WTC11 (cell line): Measurements from ENCODE around the gene LRP3. TPM values are rescaled to one million over a fixed set of nuclear protein-coding genes. Genes with fewer than 3 reads are reported as not detected.

Experiments used
- ATAC-seq: fragments of 200-7000 bp; cut with Tn5 transposase; 2 replicates; pipeline ENCODE4 v1.10.0; 2021; ENCODE audit warnings: mild to moderate bottlenecking, moderate library complexity
- CTCF ChIA-PET: fragments of 300-600 bp; sonication (Branson Sonifier 250); formaldehyde crosslinking; loops from one replicate; lab custom pipeline; 2021; ENCODE audit warnings: antibody characterized with exemption; lab: Charles Lee
- POLR2A ChIA-PET: fragments of 350-600 bp; sonication (Branson Sonifier 250); formaldehyde crosslinking; loops from one replicate; lab custom pipeline; 2021; ENCODE audit warnings: antibody characterized with exemption; lab: Charles Lee
- DNase-seq: peaks from one replicate; pipeline ENCODE4 v3.0.0; 2021; ENCODE audit warnings: low spot score
- H3K27ac Mint-ChIP-seq: 2 replicates; pipeline ENCODE4 v1.8.0; 2021; ENCODE audit warnings: mixed read lengths
- H3K27me3 Mint-ChIP-seq: 2 replicates; pipeline ENCODE4 v1.8.0; 2021; ENCODE audit warnings: low read depth, mild to moderate bottlenecking, moderate library complexity, mixed read lengths
- H3K36me3 Mint-ChIP-seq: 2 replicates; pipeline ENCODE4 v1.8.0; 2021; ENCODE audit warnings: mixed read lengths
- H3K4me1 Mint-ChIP-seq: 2 replicates; pipeline ENCODE4 v1.8.0; 2022; ENCODE audit warnings: mixed read lengths
- H3K4me3 Mint-ChIP-seq: 2 replicates; pipeline ENCODE4 v1.8.0; 2021; ENCODE audit warnings: mild to moderate bottlenecking, moderate library complexity, mixed read lengths
- H3K9me3 Mint-ChIP-seq: 2 replicates; pipeline ENCODE4 v1.8.0; 2021; ENCODE audit warnings: mixed read lengths
- CREM ChIP-seq: sonication (generic); formaldehyde crosslinking; IDR thresholded peaks from 2 replicates; pipeline ENCODE4 v1.8.1; 2022; ENCODE audit warnings: mild to moderate bottlenecking, missing genetic modification reagents, moderate library complexity
- ELF4 ChIP-seq: sonication (generic); formaldehyde crosslinking; IDR thresholded peaks from 2 replicates; pipeline ENCODE4 v1.8.1; 2022; ENCODE audit warnings: low read depth, mild to moderate bottlenecking, moderate library complexity, missing genetic modification reagents
- ESRRA ChIP-seq: sonication (generic); formaldehyde crosslinking; IDR thresholded peaks from 2 replicates; pipeline ENCODE4 v1.8.1; 2022; ENCODE audit warnings: mild to moderate bottlenecking, missing genetic modification reagents, borderline replicate concordance
- ETV6 ChIP-seq: sonication (generic); formaldehyde crosslinking; IDR thresholded peaks from 2 replicates; pipeline ENCODE4 v1.8.1; 2022; ENCODE audit warnings: mild to moderate bottlenecking, missing genetic modification reagents
- FOXJ3 ChIP-seq: sonication (generic); formaldehyde crosslinking; IDR thresholded peaks from 2 replicates; pipeline ENCODE4 v1.9.0; 2021; ENCODE audit warnings: missing genetic modification reagents, mild to moderate bottlenecking, borderline replicate concordance
- GABPB1 ChIP-seq: sonication (generic); formaldehyde crosslinking; IDR thresholded peaks from 2 replicates; pipeline ENCODE4 v1.8.1; 2023; ENCODE audit warnings: mild to moderate bottlenecking, missing genetic modification reagents
- NFE2L1 ChIP-seq: sonication (generic); formaldehyde crosslinking; IDR thresholded peaks from 2 replicates; pipeline ENCODE4 v1.8.1; 2023; ENCODE audit warnings: missing genetic modification reagents
- NR2C2 ChIP-seq: sonication (generic); formaldehyde crosslinking; IDR thresholded peaks from 2 replicates; pipeline ENCODE4 v1.8.0; 2022; ENCODE audit warnings: mild to moderate bottlenecking, missing genetic modification reagents
- RORB ChIP-seq: fragments of 250-450 bp; sonication (Bioruptor Pico); IDR thresholded peaks from 2 replicates; pipeline ENCODE4 v1.9.0; 2021; ENCODE audit warnings: mild to moderate bottlenecking
- ZNF121 ChIP-seq: sonication (generic); formaldehyde crosslinking; IDR thresholded peaks from 2 replicates; pipeline ENCODE4 v1.8.0; 2023; ENCODE audit warnings: missing genetic modification reagents
- ZNF138 ChIP-seq: sonication (generic); formaldehyde crosslinking; conservative IDR thresholded peaks from 2 replicates; pipeline ENCODE4 v1.8.1; 2022; ENCODE audit warnings: mild to moderate bottlenecking, moderate library complexity, missing genetic modification reagents
- ZSCAN18 ChIP-seq: fragments of 250-450 bp; sonication (Bioruptor Pico); IDR thresholded peaks from 2 replicates; pipeline ENCODE4 v2.1.2; 2022; ENCODE audit warnings: mild to moderate bottlenecking, moderate library complexity
- total RNA-seq: library from RNA; stranded (reverse); gene quantifications from 3 replicates; pipeline ENCODE4 v1.2.3, GENCODE V29; 2021
- TF ChIP-seq, protein P1 (sequence below): fragments of 200-600 bp; IDR thresholded peaks from 2 replicates; pipeline ENCODE4 v1.8.0; 2022; ENCODE audit warnings: antibody characterized with exemption
- TF ChIP-seq, protein P2 (sequence below): fragments of 250-450 bp; sonication (Bioruptor Pico); IDR thresholded peaks from 2 replicates; pipeline ENCODE4 v1.9.0; 2021; ENCODE audit warnings: mild to moderate bottlenecking
- TF ChIP-seq, protein P3 (sequence below): sonication (generic); formaldehyde crosslinking; IDR thresholded peaks from 2 replicates; pipeline ENCODE4 v1.8.0; 2022; ENCODE audit warnings: missing genetic modification reagents
- TF ChIP-seq, protein P4 (sequence below): sonication (generic); formaldehyde crosslinking; IDR thresholded peaks from 2 replicates; pipeline ENCODE4 v1.8.1; 2022; ENCODE audit warnings: low read depth, missing genetic modification reagents, borderline replicate concordance
- TF ChIP-seq, protein P5 (sequence below): fragments of 250-450 bp; sonication (Bioruptor Pico); IDR thresholded peaks from 2 replicates; pipeline ENCODE4 v1.8.0; 2021; ENCODE audit warnings: mild to moderate bottlenecking

LRP3 gene
- total RNA-seq, 1 experiment from 2014 or later = 47.0 TPM

GRCh38 chr19:33235269-33235995 lies 41.3 kb downstream of the LRP3 start:
- POLR2A ChIA-PET = interaction anchor here (0.9 kb wide), 1 partner anchor 9 kb away, joined by 3 read pairs; no protein-coding TSS in a partner anchor
- Mint-ChIP-seq H3K27me3 (peaks cover 3% of the 10 kb centered on the region), H3K4me1 (peaks cover 2% of the 10 kb centered on the region; the same call in 1 of the 2 replicates)
- TF ChIP-seq ZNF121 (CRISPR knock-in tag) (peak; percentile 98), CREM (CRISPR knock-in tag) (no peak), ETV6 (CRISPR knock-in tag) (0 out of 2 replicates have a peak, but pooled peaks have one; percentile 25)
- TF ChIP-seq, protein P1, sequence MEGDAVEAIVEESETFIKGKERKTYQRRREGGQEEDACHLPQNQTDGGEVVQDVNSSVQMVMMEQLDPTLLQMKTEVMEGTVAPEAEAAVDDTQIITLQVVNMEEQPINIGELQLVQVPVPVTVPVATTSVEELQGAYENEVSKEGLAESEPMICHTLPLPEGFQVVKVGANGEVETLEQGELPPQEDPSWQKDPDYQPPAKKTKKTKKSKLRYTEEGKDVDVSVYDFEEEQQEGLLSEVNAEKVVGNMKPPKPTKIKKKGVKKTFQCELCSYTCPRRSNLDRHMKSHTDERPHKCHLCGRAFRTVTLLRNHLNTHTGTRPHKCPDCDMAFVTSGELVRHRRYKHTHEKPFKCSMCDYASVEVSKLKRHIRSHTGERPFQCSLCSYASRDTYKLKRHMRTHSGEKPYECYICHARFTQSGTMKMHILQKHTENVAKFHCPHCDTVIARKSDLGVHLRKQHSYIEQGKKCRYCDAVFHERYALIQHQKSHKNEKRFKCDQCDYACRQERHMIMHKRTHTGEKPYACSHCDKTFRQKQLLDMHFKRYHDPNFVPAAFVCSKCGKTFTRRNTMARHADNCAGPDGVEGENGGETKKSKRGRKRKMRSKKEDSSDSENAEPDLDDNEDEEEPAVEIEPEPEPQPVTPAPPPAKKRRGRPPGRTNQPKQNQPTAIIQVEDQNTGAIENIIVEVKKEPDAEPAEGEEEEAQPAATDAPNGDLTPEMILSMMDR = peak; percentile 86
- TF ChIP-seq, all 79 proteins: peak for 3
- ATAC-seq (peak; percentile 77), DNase-seq (peak; percentile 96)
- Mint-ChIP-seq H3K36me3 (no peaks in the 10 kb centered on the region), H3K27ac (no peak overlapping the region), H3K9me3 (no peaks in the 10 kb centered on the region), H3K4me3 (no peak overlapping the region)
- CTCF ChIA-PET = interaction anchor here (0.6 to 3.6 kb wide), 38 partner anchors 8 to 533 kb away, joined by 3 to 39 read pairs (median 6); partner anchors contain the start of genes CEBPA, CEBPG and SLC7A10

- Mint-ChIP-seq H3K27me3 (peaks cover under 1% of the 10 kb centered on the region), H3K4me3 (no peak overlapping the region), H3K27ac (no peak overlapping the region), H3K4me1 (peaks cover 2% of the 10 kb centered on the region; the same call in 1 of the 2 replicates), H3K9me3 (no peaks in the 10 kb centered on the region), H3K36me3 (no peaks in the 10 kb centered on the region)
- POLR2A ChIA-PET = interaction anchor here (0.9 kb wide), 1 partner anchor 9 kb away, joined by 3 read pairs; no protein-coding TSS in a partner anchor
- TF ChIP-seq RORB (CRISPR knock-in tag) = no peak
- TF ChIP-seq, protein P2, sequence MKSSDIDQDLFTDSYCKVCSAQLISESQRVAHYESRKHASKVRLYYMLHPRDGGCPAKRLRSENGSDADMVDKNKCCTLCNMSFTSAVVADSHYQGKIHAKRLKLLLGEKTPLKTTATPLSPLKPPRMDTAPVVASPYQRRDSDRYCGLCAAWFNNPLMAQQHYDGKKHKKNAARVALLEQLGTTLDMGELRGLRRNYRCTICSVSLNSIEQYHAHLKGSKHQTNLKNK (CRISPR knock-in tag) = no peak
- TF ChIP-seq, protein P3, sequence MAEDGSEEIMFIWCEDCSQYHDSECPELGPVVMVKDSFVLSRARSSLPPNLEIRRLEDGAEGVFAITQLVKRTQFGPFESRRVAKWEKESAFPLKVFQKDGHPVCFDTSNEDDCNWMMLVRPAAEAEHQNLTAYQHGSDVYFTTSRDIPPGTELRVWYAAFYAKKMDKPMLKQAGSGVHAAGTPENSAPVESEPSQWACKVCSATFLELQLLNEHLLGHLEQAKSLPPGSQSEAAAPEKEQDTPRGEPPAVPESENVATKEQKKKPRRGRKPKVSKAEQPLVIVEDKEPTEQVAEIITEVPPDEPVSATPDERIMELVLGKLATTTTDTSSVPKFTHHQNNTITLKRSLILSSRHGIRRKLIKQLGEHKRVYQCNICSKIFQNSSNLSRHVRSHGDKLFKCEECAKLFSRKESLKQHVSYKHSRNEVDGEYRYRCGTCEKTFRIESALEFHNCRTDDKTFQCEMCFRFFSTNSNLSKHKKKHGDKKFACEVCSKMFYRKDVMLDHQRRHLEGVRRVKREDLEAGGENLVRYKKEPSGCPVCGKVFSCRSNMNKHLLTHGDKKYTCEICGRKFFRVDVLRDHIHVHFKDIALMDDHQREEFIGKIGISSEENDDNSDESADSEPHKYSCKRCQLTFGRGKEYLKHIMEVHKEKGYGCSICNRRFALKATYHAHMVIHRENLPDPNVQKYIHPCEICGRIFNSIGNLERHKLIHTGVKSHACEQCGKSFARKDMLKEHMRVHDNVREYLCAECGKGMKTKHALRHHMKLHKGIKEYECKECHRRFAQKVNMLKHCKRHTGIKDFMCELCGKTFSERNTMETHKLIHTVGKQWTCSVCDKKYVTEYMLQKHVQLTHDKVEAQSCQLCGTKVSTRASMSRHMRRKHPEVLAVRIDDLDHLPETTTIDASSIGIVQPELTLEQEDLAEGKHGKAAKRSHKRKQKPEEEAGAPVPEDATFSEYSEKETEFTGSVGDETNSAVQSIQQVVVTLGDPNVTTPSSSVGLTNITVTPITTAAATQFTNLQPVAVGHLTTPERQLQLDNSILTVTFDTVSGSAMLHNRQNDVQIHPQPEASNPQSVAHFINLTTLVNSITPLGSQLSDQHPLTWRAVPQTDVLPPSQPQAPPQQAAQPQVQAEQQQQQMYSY = no peak
- TF ChIP-seq, protein P4, sequence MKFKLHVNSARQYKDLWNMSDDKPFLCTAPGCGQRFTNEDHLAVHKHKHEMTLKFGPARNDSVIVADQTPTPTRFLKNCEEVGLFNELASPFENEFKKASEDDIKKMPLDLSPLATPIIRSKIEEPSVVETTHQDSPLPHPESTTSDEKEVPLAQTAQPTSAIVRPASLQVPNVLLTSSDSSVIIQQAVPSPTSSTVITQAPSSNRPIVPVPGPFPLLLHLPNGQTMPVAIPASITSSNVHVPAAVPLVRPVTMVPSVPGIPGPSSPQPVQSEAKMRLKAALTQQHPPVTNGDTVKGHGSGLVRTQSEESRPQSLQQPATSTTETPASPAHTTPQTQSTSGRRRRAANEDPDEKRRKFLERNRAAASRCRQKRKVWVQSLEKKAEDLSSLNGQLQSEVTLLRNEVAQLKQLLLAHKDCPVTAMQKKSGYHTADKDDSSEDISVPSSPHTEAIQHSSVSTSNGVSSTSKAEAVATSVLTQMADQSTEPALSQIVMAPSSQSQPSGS (CRISPR knock-in tag) = no peak
- DNase-seq = no peak
- ATAC-seq = no peak
- CTCF ChIA-PET = interaction anchor here (0.7 to 3.6 kb wide), 26 partner anchors 8 to 532 kb away, joined by 3 to 39 read pairs (median 8); partner anchors contain the start of genes CEBPA, CEBPG and SLC7A10
These were observed 41.8 kb downstream of the LRP3 start for GRCh38 chr19:33235996-33236350.

GRCh38 chr19:33236696-33237390 lies 42.7 kb downstream of the LRP3 start:
- DNase-seq = no peak
- Mint-ChIP-seq H3K4me3 (no peak overlapping the region), H3K9me3 (no peaks in the 10 kb centered on the region), H3K27me3 (no peaks in the 10 kb centered on the region; the same call in 1 of the 2 replicates), H3K27ac (no peak overlapping the region), H3K36me3 (no peaks in the 10 kb centered on the region), H3K4me1 (peaks cover 2% of the 10 kb centered on the region; the same call in 1 of the 2 replicates)
- ChIA-PET CTCF (interaction anchor here (1.0 to 3.6 kb wide), 20 partner anchors 9 to 531 kb away, joined by 3 to 39 read pairs (median 10); partner anchors contain the start of genes CEBPA and SLC7A10), POLR2A (no interaction called here)
- peak; percentile 31 for ATAC-seq
- TF ChIP-seq, protein P5, sequence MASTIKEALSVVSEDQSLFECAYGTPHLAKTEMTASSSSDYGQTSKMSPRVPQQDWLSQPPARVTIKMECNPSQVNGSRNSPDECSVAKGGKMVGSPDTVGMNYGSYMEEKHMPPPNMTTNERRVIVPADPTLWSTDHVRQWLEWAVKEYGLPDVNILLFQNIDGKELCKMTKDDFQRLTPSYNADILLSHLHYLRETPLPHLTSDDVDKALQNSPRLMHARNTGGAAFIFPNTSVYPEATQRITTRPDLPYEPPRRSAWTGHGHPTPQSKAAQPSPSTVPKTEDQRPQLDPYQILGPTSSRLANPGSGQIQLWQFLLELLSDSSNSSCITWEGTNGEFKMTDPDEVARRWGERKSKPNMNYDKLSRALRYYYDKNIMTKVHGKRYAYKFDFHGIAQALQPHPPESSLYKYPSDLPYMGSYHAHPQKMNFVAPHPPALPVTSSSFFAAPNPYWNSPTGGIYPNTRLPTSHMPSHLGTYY (CRISPR knock-in tag) = no peak
- TF ChIP-seq NFE2L1 (CRISPR knock-in tag) (no peak), GABPB1 (CRISPR knock-in tag) (no peak), ESRRA (CRISPR knock-in tag) (no peak), ELF4 (no peak), ZNF138 (no peak), NR2C2 (CRISPR knock-in tag) (no peak), ZSCAN18 (CRISPR knock-in tag) (no peak), FOXJ3 (CRISPR knock-in tag) (no peak)
